Medulla oblongata (tissue), 1 donor: ENCODE measurements around the gene BIN1.

Experiments
- DNase-seq: peaks from one replicate; pipeline ENCODE4 v3.0.0-alpha.2; 2015; ENCODE audit errors: extremely low spot score

BIN1 gene

DNA sequence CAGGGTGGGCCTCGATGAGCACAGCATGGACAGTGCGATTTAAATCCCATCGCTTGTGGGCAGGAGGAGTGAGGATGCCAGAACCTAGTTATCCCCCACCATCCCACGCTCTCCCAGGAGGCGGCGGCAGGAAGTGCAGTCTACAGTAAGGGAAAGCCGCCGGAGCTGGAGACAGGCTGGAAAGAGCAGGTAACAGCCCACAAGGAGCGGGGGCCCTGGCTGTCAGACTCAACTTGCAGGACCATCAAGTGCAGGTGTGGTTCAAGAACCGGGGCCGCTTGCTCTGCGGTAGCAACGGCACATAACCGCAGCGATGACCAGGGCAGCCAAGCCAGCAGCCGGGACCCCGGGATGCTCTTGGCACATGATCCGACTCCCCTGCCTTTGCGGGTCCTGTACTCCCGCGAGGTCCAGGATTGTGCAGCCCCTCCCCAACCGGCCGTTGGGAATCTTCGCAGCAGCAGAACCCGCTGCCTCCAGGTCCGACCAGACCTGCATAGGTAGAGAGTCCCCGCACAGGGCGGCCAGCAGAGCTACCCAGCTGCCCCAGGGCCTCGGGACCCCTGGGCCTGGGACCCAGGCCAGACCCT lies 82.1 kb downstream of the BIN1 start:
- peak; percentile 48 for DNase-seq

DNA sequence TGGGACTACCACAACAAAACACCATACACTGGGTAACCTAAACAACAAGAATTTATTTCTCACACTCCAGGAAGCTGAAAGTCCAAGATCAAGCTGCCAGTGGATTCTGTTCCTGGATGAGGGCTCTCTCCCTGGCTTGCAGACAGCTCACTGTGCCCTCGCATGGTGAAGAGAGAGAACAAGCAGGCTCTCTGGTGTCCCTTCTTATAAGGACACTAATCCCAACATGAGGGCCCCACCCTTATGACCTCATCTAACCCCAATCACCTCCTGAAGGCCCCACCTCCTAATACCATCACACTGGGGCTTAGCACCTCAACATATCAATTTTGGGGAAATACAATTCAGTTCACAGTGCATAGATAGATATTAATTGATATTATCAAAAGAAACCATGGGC lies 83.5 kb downstream of the BIN1 start:
- DNase-seq = no peak

DNA sequence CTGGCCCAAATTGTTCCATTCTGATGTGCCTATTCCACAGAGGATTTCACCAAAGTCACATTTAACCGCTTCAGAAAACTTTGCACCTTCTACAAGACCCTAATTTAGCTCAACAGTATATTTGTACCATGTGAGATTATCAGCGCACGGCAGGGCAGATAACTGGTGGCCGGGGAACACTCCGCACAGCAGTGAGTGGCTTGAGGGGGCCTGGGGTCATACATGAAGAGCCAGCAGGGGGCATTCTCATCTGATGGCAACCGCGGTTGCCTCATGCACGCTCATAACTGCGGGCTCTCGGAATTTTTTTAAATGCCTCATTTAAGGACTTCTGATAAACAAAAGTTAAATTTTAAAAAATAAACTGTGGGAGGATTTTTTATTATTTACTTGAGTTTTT lies 84.1 kb downstream of the BIN1 start:
- no peak for DNase-seq

DNA sequence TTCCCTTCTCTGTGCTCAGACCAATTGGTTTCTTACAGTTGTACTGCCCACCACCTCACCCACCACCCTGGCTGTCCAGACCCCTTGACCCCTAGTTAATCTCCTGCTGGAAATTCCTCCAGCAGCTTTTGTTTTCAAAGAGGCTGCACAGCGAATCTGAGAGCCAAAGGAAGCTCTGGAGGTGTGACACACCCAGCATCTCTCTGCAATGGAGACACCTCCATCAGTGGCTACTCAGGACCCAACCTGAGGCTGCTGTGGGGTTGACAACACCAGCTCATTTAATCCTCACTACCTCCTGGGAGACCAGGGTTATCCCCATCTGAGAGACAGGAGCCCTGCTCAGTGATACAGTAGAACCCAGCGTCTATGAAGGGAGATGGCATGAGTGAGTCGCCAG lies 86.4 kb downstream of the BIN1 start:
- DNase-seq = no peak

DNA sequence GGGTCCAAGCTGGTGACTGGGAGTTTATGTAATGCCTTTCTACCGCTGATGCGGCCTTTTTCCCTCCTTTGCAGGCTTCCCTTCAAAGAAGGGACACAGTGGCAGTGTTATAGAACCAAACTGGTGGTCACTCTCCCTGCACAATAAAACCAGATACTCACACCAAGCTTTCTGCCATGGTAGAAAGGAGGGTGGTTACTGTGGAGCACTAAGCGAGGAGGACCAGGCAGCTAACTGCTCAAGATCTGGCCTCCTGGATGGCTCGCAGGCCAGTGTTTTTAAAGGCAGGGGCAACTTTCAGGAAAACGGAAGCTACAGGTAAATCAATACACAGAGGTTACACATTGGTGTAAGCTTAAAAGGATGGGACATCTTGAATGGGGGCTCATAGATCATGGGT lies 89.4 kb downstream of the BIN1 start:
- DNase-seq = no peak

DNA sequence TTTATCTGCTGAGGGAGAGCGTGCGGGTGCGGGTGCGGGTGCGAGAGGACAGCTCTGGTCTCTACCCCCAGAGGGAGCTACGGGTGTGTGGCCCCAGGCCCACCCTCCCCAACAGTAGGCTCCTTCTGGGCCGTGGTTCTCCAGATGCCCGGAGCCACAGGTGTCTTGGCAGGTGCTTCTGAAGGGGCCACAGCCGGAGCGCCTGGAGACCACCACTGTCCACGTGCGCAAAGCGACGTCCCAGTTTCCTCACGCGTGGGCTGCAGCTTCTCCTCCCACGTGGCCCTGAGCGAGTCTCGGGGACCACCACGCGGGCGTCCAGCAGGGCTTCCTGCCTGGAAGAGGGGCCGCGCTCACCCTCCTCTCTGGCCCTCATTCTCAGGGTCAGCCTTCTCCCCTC lies 90.6 kb downstream of the BIN1 start:
- no peak for DNase-seq

DNA sequence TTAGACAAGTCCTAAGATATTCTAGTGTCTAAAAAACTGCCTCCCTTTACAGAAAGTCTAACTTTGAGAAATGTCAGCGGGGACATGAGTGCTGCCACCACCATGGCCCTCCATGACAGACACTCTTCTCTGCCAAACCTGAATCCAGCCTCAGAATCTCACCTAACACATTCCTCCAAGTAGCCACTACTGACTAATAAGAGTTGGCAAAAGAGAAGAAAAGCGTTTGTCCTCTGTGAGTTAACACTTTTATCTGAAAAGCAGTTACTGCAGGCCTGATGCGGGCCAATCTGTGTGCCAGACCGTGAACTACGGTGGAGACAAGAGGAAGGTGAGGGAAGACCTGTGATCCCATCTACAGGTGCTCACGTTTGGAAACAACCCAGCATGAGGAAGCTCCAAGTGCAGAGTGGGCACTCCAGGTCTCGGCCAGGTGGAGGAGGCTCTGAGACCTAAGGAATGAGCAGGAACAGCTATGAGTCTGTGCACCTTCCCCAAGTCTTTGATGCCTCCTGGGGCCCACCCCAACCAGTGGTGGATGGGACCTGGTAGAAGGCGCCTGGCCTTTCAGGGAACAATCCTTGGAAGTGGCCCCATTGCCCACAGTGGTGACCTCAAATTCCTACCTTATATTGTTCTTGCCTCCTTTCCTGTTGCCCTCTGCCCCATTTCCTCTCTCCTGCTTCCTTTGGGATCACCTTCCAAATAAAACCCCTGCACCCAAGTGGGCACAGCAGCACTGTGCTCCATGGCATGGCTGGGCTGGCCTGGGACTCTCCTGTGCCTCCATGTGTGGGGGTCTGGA lies 91.6 kb downstream of the BIN1 start:
- DNase-seq = no peak

DNA sequence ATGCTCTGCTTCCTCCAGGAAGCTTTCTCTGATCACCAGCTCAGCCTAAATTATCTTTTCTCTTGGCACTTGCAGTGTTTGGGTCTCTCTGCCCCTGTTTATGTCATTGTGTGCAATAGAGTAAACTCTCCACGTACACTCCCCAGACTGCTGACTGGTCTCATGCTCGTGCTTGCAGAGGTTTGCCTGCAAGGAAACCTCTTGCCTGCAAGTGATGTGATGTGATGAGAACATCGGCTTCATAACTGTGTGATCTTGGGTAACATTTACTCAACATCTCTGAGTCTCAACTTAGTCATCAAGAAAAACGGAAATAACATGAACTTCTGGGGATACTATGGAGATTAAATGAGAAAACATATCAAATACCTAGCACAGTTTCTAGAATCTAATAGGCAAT lies 92.3 kb downstream of the BIN1 start:
- DNase-seq = no peak

DNA sequence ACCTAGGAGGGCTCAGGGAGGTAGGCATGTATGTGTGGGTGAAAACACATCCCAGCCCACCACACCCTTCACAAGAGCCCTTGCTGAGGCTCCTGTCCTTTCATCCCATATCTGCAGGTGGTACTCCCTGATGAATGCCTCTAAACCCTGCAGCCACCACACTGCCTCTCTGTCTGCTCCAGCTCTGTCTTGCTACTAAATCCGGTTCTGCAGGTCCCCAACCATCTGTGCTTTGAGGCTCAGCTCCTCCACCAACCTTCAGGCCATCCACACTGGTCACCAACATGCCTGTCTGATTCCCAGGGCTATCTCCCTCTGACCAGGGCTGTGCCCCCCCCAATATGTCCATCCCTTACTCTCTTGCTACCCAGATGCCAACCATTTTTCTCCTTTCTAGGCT lies 92.7 kb downstream of the BIN1 start:
- no peak for DNase-seq

DNA sequence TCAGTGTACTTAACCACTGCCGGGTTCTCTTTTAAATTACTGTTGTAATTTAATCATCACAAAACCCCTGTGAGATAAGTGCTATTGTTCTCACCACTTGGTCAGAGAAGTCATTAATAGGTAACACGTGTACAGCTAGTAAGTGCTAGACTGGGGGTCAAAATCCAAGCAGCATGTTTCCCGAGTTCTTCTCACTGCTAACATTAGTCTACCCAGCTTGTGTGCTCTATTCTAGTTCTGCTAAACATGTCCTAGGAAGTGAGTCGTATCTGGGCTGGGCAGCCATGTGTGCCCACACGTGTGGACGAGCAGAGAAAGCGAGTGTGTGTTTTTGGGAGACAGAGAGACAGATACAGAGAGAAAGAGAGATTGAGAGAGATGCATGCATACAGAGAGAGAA lies 94.1 kb downstream of the BIN1 start:
- DNase-seq = no peak

DNA sequence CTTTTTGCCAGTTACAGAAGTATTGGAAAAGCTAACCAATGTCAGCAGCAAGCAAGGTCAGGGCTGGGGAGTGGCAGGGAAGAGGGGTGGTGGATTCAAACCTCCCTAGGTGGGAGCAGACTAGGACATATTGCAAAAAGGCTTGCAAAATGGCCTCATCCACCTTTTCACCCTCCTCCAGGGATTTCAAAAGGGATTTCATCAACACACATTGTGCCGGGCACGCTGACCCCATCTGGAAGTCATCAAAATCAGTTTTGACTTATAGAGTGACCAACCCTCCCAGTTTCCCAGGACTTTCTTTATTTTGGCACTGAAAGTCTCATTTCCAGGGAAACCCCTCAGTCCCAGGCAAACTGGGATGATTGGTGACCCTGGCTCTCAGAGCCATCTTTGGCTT lies 94.7 kb downstream of the BIN1 start:
- DNase-seq = no peak

DNA sequence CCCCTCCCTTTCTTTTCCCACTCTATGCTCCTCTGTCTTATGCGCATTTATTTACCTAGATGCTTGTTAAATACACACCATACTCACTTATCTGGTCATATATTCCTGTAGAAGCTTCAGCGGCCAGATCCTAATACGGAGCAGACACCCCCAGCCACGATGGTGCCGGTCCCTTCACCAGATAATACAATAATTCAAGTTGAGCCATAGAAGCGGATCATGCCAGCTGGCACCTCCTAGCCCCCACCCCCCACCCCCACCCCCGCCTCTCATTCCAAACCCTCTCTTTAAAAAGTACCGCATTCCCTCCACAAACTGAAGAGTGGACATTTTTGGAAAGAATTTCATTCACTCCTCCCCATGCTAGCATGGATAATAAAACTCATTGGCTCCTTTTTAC lies 95.2 kb downstream of the BIN1 start:
- DNase-seq = no peak

DNA sequence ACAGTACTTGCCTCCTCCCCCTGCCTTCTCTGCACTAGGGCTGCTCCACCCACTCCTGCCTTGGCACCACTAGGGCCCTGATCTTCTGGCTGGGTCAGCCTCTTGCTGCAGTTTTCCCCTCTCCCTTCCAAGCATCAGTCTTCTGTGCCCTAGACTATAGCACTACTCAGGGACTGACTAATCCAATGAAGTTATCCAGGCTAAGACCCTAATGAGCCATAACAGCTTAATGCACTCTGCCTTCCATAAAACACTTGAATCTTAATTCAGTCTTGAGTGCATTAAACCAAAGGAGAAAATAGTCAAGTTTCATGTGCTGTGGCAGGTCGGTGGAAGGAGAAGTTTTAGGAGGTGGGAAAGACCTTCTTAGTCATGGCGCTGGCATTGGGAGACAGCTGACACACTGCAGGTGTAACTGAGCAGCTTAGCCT lies 95.7 kb downstream of the BIN1 start:
- DNase-seq = no peak

DNA sequence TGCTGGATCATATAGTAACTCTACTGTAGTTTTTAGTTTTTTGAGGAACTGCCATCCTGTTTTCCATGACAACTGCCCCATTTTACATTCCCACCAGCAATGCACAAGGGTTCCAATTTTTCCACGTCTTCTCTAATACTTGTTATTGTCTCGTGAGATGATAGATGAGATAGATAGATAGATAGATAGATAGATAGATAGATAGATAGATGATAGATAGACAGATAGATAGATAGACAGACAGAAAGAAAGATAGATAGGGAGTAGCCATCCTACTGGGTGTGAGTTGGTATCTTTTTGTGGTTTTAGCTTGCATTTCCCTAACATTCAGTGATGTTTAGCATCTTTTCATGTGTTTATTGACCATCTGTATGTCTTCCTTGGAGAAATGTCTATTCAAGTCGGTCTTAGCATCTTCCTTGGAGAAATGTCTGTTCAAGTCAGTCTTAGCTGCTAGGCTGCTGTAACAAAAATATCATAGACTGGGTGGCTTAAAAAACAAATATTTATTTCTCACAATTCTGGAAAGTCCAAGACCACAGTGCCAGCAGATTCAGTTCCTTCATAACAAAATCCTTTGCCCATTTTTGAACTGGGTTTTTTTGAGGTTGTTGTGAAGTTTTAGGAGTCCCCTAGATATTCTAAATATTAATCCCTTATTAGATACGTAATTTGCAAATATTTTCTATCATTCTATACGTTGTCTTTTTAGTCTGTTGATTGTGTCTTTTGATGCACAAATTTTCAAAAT lies 98.5 kb downstream of the BIN1 start:
- DNase-seq = no peak

DNA sequence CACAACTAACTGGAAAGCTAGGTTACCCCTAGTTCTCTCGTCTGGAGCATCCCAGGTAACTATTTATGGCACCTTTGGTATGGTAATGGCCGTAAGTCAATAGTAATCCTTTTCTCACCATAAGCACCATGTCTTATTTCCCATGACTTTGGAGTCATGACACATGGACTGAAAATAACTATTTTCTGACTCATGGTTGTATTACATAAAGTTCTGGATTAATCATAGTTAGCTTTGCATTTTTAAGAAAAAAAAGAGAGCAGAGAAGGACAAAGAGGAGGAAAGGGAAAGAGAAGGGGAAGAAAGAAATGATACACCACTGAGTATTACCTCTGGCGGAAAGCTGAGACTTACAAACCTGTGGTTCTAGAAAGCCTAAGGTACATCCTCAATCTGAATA lies 99.3 kb downstream of the BIN1 start:
- DNase-seq = no peak

DNA sequence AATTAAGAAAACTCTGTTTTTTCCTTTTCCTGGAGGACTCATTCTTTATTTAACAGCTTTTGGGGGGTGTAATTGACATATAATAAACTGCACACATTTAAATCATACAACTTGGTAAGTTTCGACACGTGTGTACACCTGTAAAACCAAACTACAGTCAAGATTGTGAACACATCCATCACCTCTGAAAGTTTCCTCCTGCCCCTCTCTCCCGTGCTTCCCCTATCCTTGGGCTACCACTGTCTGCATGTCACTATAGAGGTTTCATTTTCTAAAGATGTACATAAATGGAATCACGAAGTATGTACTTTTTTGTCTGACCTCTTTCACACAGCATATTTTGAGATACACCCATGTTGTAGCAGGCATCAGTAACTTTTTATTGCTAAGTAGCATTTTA lies 100.0 kb downstream of the BIN1 start:
- DNase-seq = no peak

DNA sequence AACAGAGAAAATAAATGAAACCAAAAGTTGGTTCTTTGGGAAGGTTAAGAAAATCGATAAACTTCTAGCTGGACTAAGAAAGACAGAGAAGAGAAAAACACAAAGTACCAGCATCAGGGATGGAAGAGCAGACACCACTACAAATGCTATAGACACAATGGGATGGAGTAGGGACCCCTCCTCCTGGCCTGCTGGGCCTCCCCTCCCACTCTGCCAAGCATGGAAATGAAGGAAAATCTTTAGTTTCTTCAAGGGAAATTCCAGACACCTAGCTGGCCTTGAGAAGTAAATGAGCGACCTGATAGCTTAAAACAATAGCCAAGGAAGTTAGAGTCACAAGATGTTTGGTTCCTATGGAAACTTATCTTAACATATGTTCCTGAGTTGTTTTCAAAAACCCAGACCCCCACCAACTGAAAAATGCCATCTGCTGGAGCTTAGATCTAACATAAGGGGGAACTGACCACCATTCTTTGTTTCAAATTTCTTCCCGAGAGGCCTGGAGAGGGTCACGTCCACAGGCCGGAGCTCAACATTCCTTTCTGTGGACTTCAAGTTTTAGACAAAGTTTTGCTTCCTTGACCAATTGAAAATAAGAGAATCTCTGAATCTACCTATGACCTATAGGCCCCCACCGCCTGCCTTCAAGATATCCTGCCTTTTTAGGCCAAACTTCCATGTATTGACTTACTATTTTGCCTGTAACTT lies 101.9 kb downstream of the BIN1 start:
- DNase-seq = no peak

DNA sequence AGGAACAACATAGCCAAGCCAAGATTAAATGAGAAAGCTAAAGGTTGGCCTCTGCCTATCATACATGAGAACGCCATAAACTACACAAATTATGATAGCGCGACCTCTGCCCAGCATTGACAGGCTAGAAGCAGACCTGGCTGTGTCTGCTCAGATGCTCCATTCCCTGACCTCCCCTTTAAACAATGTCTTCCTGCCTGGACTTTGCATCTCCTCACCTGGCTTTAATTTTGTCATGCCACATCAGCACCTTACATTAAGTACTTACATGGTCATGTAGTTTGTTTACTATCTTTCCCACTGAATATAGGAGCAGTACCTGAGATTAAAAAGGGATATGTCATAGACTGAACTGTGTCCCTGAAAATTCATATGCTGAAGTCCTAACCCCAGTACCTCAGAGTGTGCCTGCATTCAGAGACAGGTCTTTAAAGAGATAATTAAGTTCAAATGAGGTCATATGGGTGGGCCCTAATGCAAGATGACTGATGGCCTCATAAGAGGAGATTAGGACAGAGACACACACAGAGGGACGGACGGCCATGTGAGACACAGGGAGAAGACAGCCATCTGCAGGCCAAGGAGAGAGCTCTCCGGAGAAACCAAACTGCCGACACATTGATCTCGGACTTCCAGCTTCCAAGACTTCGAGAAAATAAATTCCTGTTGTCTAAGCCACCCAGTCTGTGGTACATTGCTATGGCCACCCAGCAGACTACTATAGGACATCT lies 103.7 kb downstream of the BIN1 start:
- peak; percentile 43 for DNase-seq

DNA sequence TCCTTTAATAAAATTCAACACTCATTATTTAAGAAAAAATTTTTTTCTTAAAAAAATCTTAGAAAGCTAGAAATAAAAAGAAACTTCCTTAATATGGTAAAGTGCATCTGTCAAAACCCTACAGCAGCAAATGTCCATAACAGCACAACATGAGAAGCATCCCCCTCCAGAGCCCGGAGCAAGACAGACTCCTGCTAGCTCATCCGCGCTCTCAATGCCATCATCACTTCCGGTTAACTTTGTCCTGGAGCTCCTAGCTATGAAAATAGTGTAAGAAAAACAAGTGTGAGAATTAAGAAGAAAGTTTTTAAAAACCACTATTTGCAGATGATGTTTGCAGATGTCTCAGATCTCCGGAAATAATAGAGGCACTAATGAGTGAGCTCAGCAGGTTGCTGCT lies 105.2 kb downstream of the BIN1 start:
- no peak for DNase-seq

DNA sequence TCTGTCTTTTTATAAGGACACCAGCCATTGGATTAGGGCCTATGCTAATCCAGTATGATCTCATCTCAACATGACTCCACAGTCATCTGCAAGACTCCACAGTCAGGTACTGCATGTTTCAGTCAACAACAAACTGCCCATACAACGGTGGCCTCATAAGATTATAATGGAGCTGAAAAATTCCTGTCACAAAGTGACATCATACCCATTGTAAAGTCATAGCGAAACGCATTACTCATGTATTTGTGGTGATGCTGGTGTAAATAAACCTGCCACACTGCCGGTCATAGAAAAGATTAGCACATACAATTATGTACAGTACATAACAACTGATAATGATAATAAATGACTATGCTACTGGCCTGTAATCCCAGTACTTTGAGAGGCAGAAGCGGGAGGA lies 106.0 kb downstream of the BIN1 start:
- DNase-seq = no peak

DNA sequence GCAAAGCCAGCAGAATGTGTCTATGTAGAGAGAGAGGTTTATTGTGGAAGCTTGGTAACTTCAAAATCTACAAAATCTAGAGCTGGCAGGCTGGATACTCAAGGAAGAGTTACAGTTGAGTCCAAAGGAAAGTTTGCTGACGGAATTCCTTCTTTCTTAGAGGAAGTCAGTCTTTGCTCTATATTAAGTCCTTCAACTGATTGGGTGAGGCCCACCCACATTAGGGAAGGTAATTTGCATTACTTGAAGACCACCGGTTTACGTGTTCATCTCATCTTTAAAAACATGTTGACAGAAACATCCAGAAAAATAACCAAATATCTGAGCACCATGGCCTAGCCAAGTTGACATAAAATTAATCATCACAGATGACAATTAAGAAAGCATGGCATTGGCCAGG lies 106.8 kb downstream of the BIN1 start:
- no peak for DNase-seq
